Left lung (tissue), 10 donors: ENCODE measurements around the gene CHST14. TPM values are rescaled to one million over a fixed set of nuclear protein-coding genes. Genes with fewer than 3 reads are reported as not detected.
A peak's percentile ranks its signal among the peaks of the same experiment; 100 is the strongest.

Experiments used
- ATAC-seq: fragments of 200-7000 bp; cut with Tn5 transposase; one replicate; pipeline ENCODE4 v1.9.1; 2020; ENCODE audit warnings: moderate library complexity
- DNase-seq, 4 donors: peaks; one replicate each; pipeline ENCODE4 v3.0.0-alpha.2; 2013 to 2020
- H3K27ac ChIP-seq, 2 donors: fragments of 200-600 bp; sonication (generic) in 1 of 2; one replicate each; pipeline versions ENCODE4 v1.5.0 to v1.8.0; 2020 to 2021
- H3K27me3 ChIP-seq, 2 donors: fragments of 200-600 bp; sonication (generic) in 1 of 2; one replicate each; pipeline versions ENCODE4 v1.5.0 to v1.8.0; 2020 to 2021
- H3K36me3 ChIP-seq, 2 donors: fragments of 200-600 bp; sonication (generic) in 1 of 2; one replicate each; pipeline versions ENCODE4 v1.5.0 to v1.8.0; 2020 to 2021
- H3K4me1 ChIP-seq, 2 donors: fragments of 200-600 bp; one replicate each; pipeline ENCODE4 v1.8.0; 2021
- H3K4me3 ChIP-seq, 2 donors: fragments of 200-600 bp; sonication (generic) in 1 of 2; one replicate each; pipeline versions ENCODE4 v1.5.0 to v1.8.0; 2020 to 2021; ENCODE audit warnings: mild to moderate bottlenecking in 1 of 2
- H3K9me3 ChIP-seq, 2 donors: fragments of 200-600 bp; sonication (generic) in 1 of 2; one replicate each; pipeline versions ENCODE4 v1.5.0 to v1.8.0; 2020 to 2021
- CTCF ChIP-seq, 2 donors: fragments of 200-600 bp; sonication (generic) in 1 of 2; IDR thresholded peaks; one replicate each; pipeline versions ENCODE4 v1.5.0 to v1.8.0; 2021; ENCODE audit warnings: antibody characterized with exemption in 2 of 2
- intact Hi-C, 2 donors: fragments of 100-400 bp; cut with DNase I; formaldehyde crosslinking; loops; one replicate each; pipeline versions ENCODE4 v1.11.2 to v1.14.2; 2022
- polyA plus RNA-seq, 6 donors: library from polyadenylated mRNA; unstranded; fragments of 120-200 nt; gene quantifications; one replicate each; pipeline ENCODE4 v1.2.1, GENCODE V29; 2013; ENCODE audit not compliant: insufficient read length in 6 of 6
- total RNA-seq, 2 donors: library from RNA; stranded (reverse); fragmentation: NEBNext Ultra II Directional; extraction: Animal tissue kit (Norgen Biotek cat#: 25700); gene quantifications; one replicate each; pipeline ENCODE4 v1.2.1, GENCODE V29; 2021
- donor health status: DM: no; HTN: yes; CAD: no.
- donor health status: DM: no; HTN: no; CAD: no.

The CHST14 gene
- total and polyA plus RNA-seq, 8 donors: 15.1 to 44.1 (median 37.4) TPM

GRCh38 chr15:40469776-40470390, 901 bp upstream of the CHST14 start:
- peak in 1 of 4 donors; percentile 8 for DNase-seq
- no peaks in the 10 kb centered on the region for H3K9me3 ChIP-seq
- no peak for ATAC-seq
- H3K27ac ChIP-seq: peak overlapping the region; percentile 80 to 89
- no peak for TF ChIP-seq CTCF (IDR thresholded peaks at IDR 0.05)
- peaks cover 10 to 24% of the 10 kb centered on the region in 2 donors for H3K4me1 ChIP-seq
- peaks cover 0 to 23% of the 10 kb centered on the region in 2 donors for H3K36me3 ChIP-seq
- peak overlapping the region; percentile 61 to 94 for H3K4me3 ChIP-seq
- intact Hi-C loops: no loop called here
- H3K27me3 ChIP-seq: no peaks in the 10 kb centered on the region

- H3K36me3 ChIP-seq: peaks cover 0 to 9% of the 10 kb centered on the region in 2 donors
- no peaks in the 10 kb centered on the region for H3K27me3 ChIP-seq
- intact Hi-C loops: no loop called here
- ATAC-seq: peak; percentile 38
- peak overlapping the region; percentile 61 to 94 for H3K4me3 ChIP-seq
- peak overlapping the region; percentile 80 to 89 for H3K27ac ChIP-seq
- no peak for TF ChIP-seq CTCF (IDR thresholded peaks at IDR 0.05)
- no peaks in the 10 kb centered on the region for H3K9me3 ChIP-seq
- H3K4me1 ChIP-seq: peaks cover 10 to 23% of the 10 kb centered on the region in 2 donors
- DNase-seq: peak in 3 of 4 donors; percentile 30 to 84 (median 30)
Observed at GRCh38 chr15:40471105-40471807, 472 bp downstream of the CHST14 start.

- Histone ChIP-seq H3K36me3 (peaks cover 0 to 4% of the 10 kb centered on the region in 2 donors), H3K4me1 (peaks cover 10 to 18% of the 10 kb centered on the region in 2 donors), H3K4me3 (peak overlapping the region; percentile 61 to 94), H3K27ac (peak overlapping the region in 1 of 2 donors; percentile 89), H3K27me3 (no peaks in the 10 kb centered on the region), H3K9me3 (no peaks in the 10 kb centered on the region)
- DNase-seq (peak in 1 of 4 donors; percentile 3), ATAC-seq (peak; percentile 31)
- TF ChIP-seq CTCF (IDR thresholded peaks at IDR 0.05): no peak
- intact Hi-C loops: no loop called here
Observed at GRCh38 chr15:40471808-40472150, 995 bp downstream of the CHST14 start.

- Histone ChIP-seq H3K9me3 (no peaks in the 10 kb centered on the region), H3K27ac (no peak overlapping the region), H3K4me1 (peaks cover 10 to 15% of the 10 kb centered on the region in 2 donors), H3K4me3 (peak overlapping the region in 1 of 2 donors; percentile 61), H3K36me3 (no peaks in the 10 kb centered on the region), H3K27me3 (no peaks in the 10 kb centered on the region)
- DNase-seq (no peak), ATAC-seq (no peak)
- no peak for TF ChIP-seq CTCF (IDR thresholded peaks at IDR 0.05)
- intact Hi-C loops: no loop called here
Observed at GRCh38 chr15:40472171-40472727, 1.5 kb downstream of the CHST14 start.

- intact Hi-C loops: no loop called here
Observed at GRCh38 chr15:40474581-40474980, 3.8 kb downstream of the CHST14 start.

More at GRCh38 chr15:40474581-40474980, 3.8 kb downstream of the CHST14 start:
- peaks cover 6 to 15% of the 10 kb centered on the region in 2 donors for H3K4me1 ChIP-seq
- no peaks in the 10 kb centered on the region for H3K27me3 ChIP-seq
- no peaks in the 10 kb centered on the region for H3K36me3 ChIP-seq
- ATAC-seq: no peak
- H3K9me3 ChIP-seq: no peaks in the 10 kb centered on the region
- H3K4me3 ChIP-seq: no peak overlapping the region
- no peak for DNase-seq
- no peak for TF ChIP-seq CTCF (IDR thresholded peaks at IDR 0.05)
- no peak overlapping the region for H3K27ac ChIP-seq
